Measurements from ENCODE around the gene LAMA2. TPM values are rescaled to one million over a fixed set of nuclear protein-coding genes. Genes with fewer than 3 reads are reported as not detected.

The LAMA2 gene
- polyA plus RNA-seq, 1 donor from 2014 or later: 2.5 TPM

DNA sequence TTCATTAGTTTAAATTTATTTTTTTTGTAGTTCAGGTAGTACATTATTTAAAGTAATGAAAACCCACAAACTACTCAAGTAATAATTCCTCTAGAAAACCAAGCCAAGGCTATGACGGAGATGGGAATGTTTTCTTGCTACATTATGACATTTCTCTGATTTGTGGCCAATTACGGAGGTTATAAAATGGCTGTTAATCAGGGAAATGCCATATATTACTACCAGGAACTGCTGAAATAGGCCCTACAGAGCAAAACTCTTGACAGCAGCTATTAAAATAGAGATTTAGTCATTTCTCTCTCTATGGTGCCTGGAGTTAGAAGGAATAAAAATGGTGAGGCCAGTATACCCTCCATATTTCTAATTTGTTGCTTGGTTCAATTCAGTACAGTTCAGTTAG, 547.0 kb downstream of the LAMA2 start:
- no peaks in the 10 kb centered on the region for H3K36me3 ChIP-seq (ENCODE audit: insufficient read depth, low read length)
- H3K9me3 ChIP-seq (ENCODE audit: low read length): no peaks in the 10 kb centered on the region
- H3K79me2 ChIP-seq (replicated peaks; ENCODE audit: insufficient read depth, low read length): no peaks in the 10 kb centered on the region
- H3K27me3 ChIP-seq (ENCODE audit: insufficient read depth, low read depth, low read length): no peaks in the 10 kb centered on the region
- no peak for TF ChIP-seq EP300 (conservative IDR thresholded peaks at IDR 0.05; ENCODE audit: poor library complexity, severe bottlenecking)
- TF ChIP-seq, protein P1, sequence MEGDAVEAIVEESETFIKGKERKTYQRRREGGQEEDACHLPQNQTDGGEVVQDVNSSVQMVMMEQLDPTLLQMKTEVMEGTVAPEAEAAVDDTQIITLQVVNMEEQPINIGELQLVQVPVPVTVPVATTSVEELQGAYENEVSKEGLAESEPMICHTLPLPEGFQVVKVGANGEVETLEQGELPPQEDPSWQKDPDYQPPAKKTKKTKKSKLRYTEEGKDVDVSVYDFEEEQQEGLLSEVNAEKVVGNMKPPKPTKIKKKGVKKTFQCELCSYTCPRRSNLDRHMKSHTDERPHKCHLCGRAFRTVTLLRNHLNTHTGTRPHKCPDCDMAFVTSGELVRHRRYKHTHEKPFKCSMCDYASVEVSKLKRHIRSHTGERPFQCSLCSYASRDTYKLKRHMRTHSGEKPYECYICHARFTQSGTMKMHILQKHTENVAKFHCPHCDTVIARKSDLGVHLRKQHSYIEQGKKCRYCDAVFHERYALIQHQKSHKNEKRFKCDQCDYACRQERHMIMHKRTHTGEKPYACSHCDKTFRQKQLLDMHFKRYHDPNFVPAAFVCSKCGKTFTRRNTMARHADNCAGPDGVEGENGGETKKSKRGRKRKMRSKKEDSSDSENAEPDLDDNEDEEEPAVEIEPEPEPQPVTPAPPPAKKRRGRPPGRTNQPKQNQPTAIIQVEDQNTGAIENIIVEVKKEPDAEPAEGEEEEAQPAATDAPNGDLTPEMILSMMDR (IDR thresholded peaks at IDR 0.05; ENCODE audit: poor library complexity, severe bottlenecking): no peak
- TF ChIP-seq RAD21 (conservative IDR thresholded peaks at IDR 0.05): no peak
- TF ChIP-seq POLR2AphosphoS5 (IDR thresholded peaks at IDR 0.05): no peak
- TF ChIP-seq, protein P2, sequence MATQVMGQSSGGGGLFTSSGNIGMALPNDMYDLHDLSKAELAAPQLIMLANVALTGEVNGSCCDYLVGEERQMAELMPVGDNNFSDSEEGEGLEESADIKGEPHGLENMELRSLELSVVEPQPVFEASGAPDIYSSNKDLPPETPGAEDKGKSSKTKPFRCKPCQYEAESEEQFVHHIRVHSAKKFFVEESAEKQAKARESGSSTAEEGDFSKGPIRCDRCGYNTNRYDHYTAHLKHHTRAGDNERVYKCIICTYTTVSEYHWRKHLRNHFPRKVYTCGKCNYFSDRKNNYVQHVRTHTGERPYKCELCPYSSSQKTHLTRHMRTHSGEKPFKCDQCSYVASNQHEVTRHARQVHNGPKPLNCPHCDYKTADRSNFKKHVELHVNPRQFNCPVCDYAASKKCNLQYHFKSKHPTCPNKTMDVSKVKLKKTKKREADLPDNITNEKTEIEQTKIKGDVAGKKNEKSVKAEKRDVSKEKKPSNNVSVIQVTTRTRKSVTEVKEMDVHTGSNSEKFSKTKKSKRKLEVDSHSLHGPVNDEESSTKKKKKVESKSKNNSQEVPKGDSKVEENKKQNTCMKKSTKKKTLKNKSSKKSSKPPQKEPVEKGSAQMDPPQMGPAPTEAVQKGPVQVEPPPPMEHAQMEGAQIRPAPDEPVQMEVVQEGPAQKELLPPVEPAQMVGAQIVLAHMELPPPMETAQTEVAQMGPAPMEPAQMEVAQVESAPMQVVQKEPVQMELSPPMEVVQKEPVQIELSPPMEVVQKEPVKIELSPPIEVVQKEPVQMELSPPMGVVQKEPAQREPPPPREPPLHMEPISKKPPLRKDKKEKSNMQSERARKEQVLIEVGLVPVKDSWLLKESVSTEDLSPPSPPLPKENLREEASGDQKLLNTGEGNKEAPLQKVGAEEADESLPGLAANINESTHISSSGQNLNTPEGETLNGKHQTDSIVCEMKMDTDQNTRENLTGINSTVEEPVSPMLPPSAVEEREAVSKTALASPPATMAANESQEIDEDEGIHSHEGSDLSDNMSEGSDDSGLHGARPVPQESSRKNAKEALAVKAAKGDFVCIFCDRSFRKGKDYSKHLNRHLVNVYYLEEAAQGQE (IDR thresholded peaks at IDR 0.05; ENCODE audit: borderline replicate concordance): no peak
- TF ChIP-seq TAF1 (IDR thresholded peaks at IDR 0.05; ENCODE audit: low read depth): no peak
- TF ChIP-seq SMC3 (conservative IDR thresholded peaks at IDR 0.05; ENCODE audit: poor library complexity): no peak
- no peak for TF ChIP-seq MXI1 (conservative IDR thresholded peaks at IDR 0.05; ENCODE audit: poor library complexity, severe bottlenecking)
- TF ChIP-seq EZH2 (IDR thresholded peaks at IDR 0.05; ENCODE audit: borderline replicate concordance, insufficient read depth, low read length, poor library complexity, severe bottlenecking): no peak
- no peak overlapping the region for H3K9ac ChIP-seq (ENCODE audit: low read length)
- no peak overlapping the region for H3K4me2 ChIP-seq (ENCODE audit: low read length)
- no peaks in the 10 kb centered on the region for H3F3A ChIP-seq (ENCODE audit: insufficient read depth, low read length, poor library complexity, severe bottlenecking)
- H4K20me1 ChIP-seq (ENCODE audit: insufficient read depth): no peaks in the 10 kb centered on the region
- no peak overlapping the region for H3K4me3 ChIP-seq (ENCODE audit: low read length)
- H3K9me2 ChIP-seq (ENCODE audit: insufficient read depth, low read length): no peaks in the 10 kb centered on the region
- H3K27ac ChIP-seq (ENCODE audit: low read length): no peak overlapping the region
- no peak overlapping the region for H2AFZ ChIP-seq (ENCODE audit: low read depth, low read length)

DNA sequence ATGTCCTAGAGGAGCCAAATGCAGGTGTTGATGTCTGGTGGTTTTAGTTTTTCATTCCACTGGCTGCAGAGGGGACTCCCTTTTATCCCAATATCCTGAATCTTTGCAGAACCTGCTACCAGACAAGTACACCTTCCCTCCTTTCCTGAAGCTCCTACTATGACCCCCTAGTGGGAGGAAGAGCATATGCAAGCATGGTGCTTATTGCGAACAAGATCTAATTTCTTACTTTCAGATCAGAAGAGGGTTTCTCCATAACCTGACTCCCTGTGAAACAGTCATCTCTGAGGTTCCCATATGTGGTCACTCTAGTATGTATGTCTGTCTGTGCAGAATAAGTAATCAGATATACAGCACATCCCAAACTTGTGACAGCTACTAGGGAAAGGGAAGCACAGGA, 549.8 kb downstream of the LAMA2 start:
- H3K9me3 ChIP-seq (ENCODE audit: low read length): no peaks in the 10 kb centered on the region
- no peak overlapping the region for H3K27ac ChIP-seq (ENCODE audit: low read length)
- no peak overlapping the region for H3K4me2 ChIP-seq (ENCODE audit: low read length)
- no peaks in the 10 kb centered on the region for H3K9me2 ChIP-seq (ENCODE audit: insufficient read depth, low read length)
- H3K79me2 ChIP-seq (replicated peaks; ENCODE audit: insufficient read depth, low read length): no peaks in the 10 kb centered on the region
- H3K4me3 ChIP-seq (ENCODE audit: low read length): no peak overlapping the region
- TF ChIP-seq, protein P2 (IDR thresholded peaks at IDR 0.05; ENCODE audit: borderline replicate concordance): no peak
- TF ChIP-seq EP300 (conservative IDR thresholded peaks at IDR 0.05; ENCODE audit: poor library complexity, severe bottlenecking): no peak
- no peak overlapping the region for H2AFZ ChIP-seq (ENCODE audit: low read depth, low read length)
- no peaks in the 10 kb centered on the region for H3K27me3 ChIP-seq (ENCODE audit: insufficient read depth, low read depth, low read length)
- no peaks in the 10 kb centered on the region for H4K20me1 ChIP-seq (ENCODE audit: insufficient read depth)
- no peaks in the 10 kb centered on the region for H3F3A ChIP-seq (ENCODE audit: insufficient read depth, low read length, poor library complexity, severe bottlenecking)
- H3K9ac ChIP-seq (ENCODE audit: low read length): no peak overlapping the region
- H3K36me3 ChIP-seq (ENCODE audit: insufficient read depth, low read length): no peaks in the 10 kb centered on the region
